Muscle of leg (tissue), 11 donors: Measurements from ENCODE around the gene PDK4. TPM values are rescaled to one million over a fixed set of nuclear protein-coding genes. Genes with fewer than 3 reads are reported as not detected.

Experiments
- DNase-seq: peaks from one replicate; pipeline ENCODE4 v3.0.0; 2013
- H3K27ac ChIP-seq: one replicate; pipeline ENCODE4 v1.5.1; 2013; ENCODE audit warnings: mild to moderate bottlenecking, low read length, control low read depth
- H3K27me3 ChIP-seq: one replicate; pipeline ENCODE4 v1.6.1; 2013; ENCODE audit warnings: low read length; ENCODE audit not compliant: control insufficient read depth, insufficient read depth
- H3K36me3 ChIP-seq: one replicate; pipeline ENCODE4 v1.6.1; 2013; ENCODE audit warnings: low read length; ENCODE audit not compliant: control insufficient read depth, insufficient read depth
- H3K4me1 ChIP-seq: one replicate; pipeline ENCODE4 v1.6.1; 2013; ENCODE audit warnings: low read length; ENCODE audit not compliant: control insufficient read depth, insufficient read depth
- H3K4me3 ChIP-seq: one replicate; pipeline ENCODE4 v1.5.1; 2013; ENCODE audit warnings: low read length, control low read depth
- H3K9me3 ChIP-seq: replicated peaks from 2 replicates; pipeline ENCODE4 v1.6.1; 2013; ENCODE audit warnings: low read depth, low read length; ENCODE audit not compliant: control insufficient read depth
- WGBS: methylation state at CpG from one replicate; pipeline ENCODE4 v1.1.5; 2013; ENCODE audit warnings: missing lambda C conversion rate; ENCODE audit not compliant: insufficient coverage; 5-methylcytosine and 5-hydroxymethylcytosine counted together
- polyA plus RNA-seq, 8 donors: library from polyadenylated mRNA; unstranded; fragments of 120-200 nt; gene quantifications; one replicate each; pipeline versions ENCODE4 v1.2.1 to v1.2.3, GENCODE V29; 2013; ENCODE audit warnings: inconsistent platforms in 1 of 8, low replicate concordance in 1 of 8; ENCODE audit not compliant: insufficient read length in 8 of 8, insufficient read depth in 1 of 8
- total RNA-seq: library from RNA; stranded (reverse); fragments of 120-200 nt; gene quantifications from one replicate; pipeline ENCODE4 v1.2.4, GENCODE V29; 2013

Gene PDK4
- total and polyA plus RNA-seq, 9 donors: 11.2 to 17.8 (median 13.9) TPM

- 24% methylated on average over 3 of the region's 6 CpGs for WGBS
- no peak overlapping the region for H3K4me3 ChIP-seq
- no peaks in the 10 kb centered on the region for H3K27me3 ChIP-seq
- no peaks in the 10 kb centered on the region for H3K36me3 ChIP-seq
- H3K4me1 ChIP-seq: peaks cover 19% of the 10 kb centered on the region
- peak; percentile 96 for DNase-seq
- peak overlapping the region; percentile 81 for H3K27ac ChIP-seq
- H3K9me3 ChIP-seq: no peaks in the 10 kb centered on the region
Observed at GRCh38 chr7:95549818-95550529, 46.3 kb downstream of the PDK4 start.

DNA sequence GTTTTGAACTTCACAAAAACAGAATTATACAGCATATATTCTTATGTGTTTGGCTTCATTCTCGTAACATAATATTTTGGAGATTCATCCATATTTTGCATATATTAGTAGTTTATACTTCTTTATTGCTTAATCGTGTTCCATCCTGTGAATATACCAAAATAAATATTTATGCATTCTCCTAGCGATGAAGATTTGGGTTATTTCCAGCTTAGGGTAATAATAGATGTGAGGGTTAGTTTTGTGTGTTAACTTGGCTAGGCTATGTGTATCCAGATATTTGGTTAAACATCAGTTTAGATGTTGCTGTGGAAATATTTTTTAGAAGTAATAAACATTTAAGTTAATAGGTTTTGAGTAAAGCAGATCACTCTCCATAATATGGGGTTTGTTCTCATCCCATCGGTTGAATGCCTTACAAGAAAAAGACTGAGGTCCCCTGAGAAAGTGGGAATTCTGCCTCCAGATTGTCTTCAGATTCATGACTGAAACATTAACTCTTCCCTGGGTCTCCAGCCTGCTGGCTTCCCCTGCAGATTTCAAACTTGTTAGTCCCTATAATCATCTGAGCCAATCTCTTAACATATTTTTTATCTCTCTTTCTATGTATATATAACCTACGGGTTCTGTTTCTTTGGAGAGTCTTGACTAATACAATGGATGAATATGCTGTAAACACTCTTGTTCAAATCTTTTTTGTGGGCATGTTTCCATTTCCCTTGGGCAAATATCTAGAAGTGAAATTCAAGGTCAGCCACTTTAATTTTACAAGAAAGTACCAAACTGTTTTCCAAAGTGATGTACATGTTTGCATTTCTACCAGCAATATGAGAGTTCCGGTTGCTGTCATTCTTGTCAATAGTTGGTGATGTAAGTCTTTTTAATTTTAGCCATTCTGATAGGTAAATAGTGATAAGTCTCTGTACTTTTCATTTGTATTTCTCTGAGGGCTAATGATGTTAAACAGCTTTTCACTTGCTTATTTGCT is 48.7 kb downstream of the PDK4 start:
- peak overlapping the region; percentile 43 for H3K27ac ChIP-seq
- peaks cover 19% of the 10 kb centered on the region for H3K4me1 ChIP-seq
- no peaks in the 10 kb centered on the region for H3K9me3 ChIP-seq
- 67% methylated on average over 1 of the region's 6 CpGs for WGBS
- DNase-seq: peak; percentile 89
- no peak overlapping the region for H3K4me3 ChIP-seq
- no peaks in the 10 kb centered on the region for H3K36me3 ChIP-seq
- H3K27me3 ChIP-seq: no peaks in the 10 kb centered on the region

- no peak for DNase-seq
- Histone ChIP-seq H3K27me3 (no peaks in the 10 kb centered on the region), H3K36me3 (no peaks in the 10 kb centered on the region), H3K4me3 (no peak overlapping the region), H3K4me1 (peaks cover 19% of the 10 kb centered on the region), H3K9me3 (no peaks in the 10 kb centered on the region), H3K27ac (peak overlapping the region; percentile 43)
- no CpG with 5 or more reads among the region's 4 CpGs for WGBS
Observed at GRCh38 chr7:95546647-95547046, 49.7 kb downstream of the PDK4 start.

DNA sequence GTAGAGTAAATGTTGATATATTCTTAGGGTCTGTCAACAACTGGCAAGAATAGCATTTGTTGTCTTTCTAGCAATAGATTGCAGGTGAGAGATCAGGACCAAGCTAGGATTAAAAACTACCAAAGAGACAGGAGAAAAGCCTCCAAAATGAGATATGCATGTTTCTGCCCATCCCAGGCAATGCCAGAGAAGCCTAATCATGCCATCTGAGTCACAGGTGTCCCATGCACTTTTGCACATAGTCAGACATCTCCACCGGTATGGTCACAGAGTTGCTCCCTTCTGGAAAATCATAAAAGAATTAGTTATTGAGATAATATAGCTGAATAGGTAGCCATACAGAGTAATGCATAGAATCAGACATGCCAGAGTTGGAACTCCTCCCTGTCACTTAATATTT is 50.6 kb downstream of the PDK4 start:
- Histone ChIP-seq H3K4me3 (no peak overlapping the region), H3K4me1 (peaks cover 16% of the 10 kb centered on the region), H3K9me3 (no peaks in the 10 kb centered on the region), H3K27ac (no peak overlapping the region), H3K27me3 (no peaks in the 10 kb centered on the region), H3K36me3 (no peaks in the 10 kb centered on the region)
- DNase-seq: no peak
- no CpG with 5 or more reads among the region's 1 CpG for WGBS

DNA sequence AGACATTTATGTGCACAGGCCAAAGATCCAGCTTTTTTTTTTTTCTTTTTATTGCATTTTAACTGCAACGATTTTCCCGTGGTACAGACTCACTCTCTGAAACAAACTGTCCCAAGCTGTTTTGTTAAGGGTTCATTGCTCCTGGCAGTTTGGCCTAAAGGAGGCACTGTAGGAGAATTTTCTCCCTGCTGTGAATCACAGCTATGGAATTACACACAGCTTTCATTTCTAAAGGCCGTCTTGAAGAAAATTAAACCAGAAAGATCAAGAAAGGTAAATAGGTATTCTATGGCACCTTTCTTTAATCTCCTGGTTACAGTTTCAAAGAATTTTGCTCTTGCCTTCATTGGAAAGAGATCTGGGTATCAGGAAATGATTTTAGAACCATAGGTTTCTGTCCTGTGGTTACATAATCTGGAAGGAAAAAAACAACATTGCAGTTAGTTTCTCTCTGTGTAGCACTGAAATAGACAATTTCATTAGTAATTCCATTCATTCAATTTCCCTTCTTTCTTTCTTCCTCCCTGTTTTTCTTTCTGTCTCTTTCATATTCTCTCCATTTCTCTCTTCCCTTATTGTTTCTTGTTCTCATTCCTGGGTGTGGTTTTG is 51.2 kb downstream of the PDK4 start:
- Histone ChIP-seq H3K9me3 (no peaks in the 10 kb centered on the region), H3K4me3 (no peak overlapping the region), H3K36me3 (no peaks in the 10 kb centered on the region)

GRCh38 chr7:95544171-95544570 is 52.1 kb downstream of the PDK4 start:
- DNase-seq: peak; percentile 48
- no CpG with 5 or more reads among the region's 1 CpG for WGBS
- no peak overlapping the region for H3K27ac ChIP-seq

More for the DNA sequence above, 51.2 kb downstream of the PDK4 start:
- Histone ChIP-seq H3K27me3 (no peaks in the 10 kb centered on the region), H3K27ac (peak overlapping the region; percentile 2), H3K4me1 (peaks cover 10% of the 10 kb centered on the region)
- DNase-seq: peak; percentile 84
- no CpG with 5 or more reads among the region's 3 CpGs for WGBS

DNA sequence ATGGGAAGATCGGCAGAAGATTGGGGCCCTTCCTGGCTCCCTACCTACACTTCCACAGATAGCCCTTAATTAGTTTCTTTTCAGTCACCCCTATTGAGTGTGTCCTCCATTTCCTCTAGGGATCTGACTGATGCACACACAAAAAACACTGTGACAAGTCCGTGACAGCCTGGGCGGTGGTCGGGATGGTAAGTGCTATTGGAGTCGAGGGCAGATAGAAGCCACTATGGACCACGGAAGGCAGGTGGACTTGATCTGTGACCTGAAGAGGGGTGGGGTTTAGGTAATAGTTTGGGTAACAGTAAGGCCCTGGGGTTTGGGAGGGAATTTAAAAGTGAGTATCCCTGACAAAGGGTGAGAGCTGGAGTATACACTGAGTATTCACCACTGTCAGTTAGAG is 53.0 kb downstream of the PDK4 start:
- Histone ChIP-seq H3K9me3 (no peaks in the 10 kb centered on the region), H3K27ac (no peak overlapping the region)

More at GRCh38 chr7:95544171-95544570, 52.1 kb downstream of the PDK4 start:
- no peaks in the 10 kb centered on the region for H3K36me3 ChIP-seq
- no peaks in the 10 kb centered on the region for H3K9me3 ChIP-seq
- peaks cover 2% of the 10 kb centered on the region for H3K4me1 ChIP-seq
- no peak overlapping the region for H3K4me3 ChIP-seq
- H3K27me3 ChIP-seq: no peaks in the 10 kb centered on the region

DNA sequence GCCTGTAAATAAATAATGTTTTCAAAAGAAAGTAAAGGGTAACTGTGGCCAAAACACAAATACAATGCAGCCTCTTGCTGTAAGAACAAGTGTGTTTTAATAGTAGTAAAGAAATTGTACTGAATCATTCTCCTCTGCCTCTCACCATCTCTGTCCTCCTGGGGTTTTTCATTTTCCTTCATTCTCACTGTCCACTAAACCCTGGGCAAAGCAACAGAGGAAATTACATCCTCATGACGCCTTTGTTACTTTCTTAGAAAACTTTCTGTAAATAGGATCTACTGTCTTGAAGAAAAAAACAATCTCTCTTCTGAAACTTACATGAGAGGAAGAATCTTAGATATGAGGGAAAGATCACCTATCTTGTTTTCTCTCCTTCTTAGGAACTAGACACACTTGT is 56.0 kb downstream of the PDK4 start:
- WGBS: no CpG with 5 or more reads among the region's 1 CpG
- H3K4me1 ChIP-seq: no peaks in the 10 kb centered on the region

More for the DNA sequence above, 53.0 kb downstream of the PDK4 start:
- DNase-seq: no peak
- Histone ChIP-seq H3K27me3 (no peaks in the 10 kb centered on the region), H3K4me1 (peaks cover 2% of the 10 kb centered on the region), H3K36me3 (no peaks in the 10 kb centered on the region), H3K4me3 (no peak overlapping the region)
- 94% methylated on average over 6 of the region's 6 CpGs for WGBS

DNA sequence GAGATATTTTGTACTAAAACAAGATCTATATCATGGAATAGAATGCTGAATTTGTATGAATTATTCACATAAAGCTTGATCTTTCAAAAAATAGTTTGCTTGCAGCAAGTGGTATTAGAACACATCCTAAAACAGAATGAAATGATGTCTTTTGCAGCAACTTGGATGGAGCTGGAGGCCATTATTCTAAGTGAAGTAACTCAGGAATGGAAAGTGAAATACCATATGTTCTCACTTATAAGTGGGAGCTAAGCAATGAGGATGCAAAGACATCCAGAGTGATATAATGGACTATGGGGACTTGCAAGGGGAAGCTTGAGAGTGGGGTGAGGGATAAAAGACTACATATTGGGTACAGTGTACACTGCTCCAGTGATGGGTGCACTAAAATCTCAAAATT is 56.9 kb downstream of the PDK4 start:
- no peaks in the 10 kb centered on the region for H3K27me3 ChIP-seq
- no peaks in the 10 kb centered on the region for H3K9me3 ChIP-seq
- peak; percentile 82 for DNase-seq
- H3K4me3 ChIP-seq: no peak overlapping the region
- no peaks in the 10 kb centered on the region for H3K36me3 ChIP-seq
- no peak overlapping the region for H3K27ac ChIP-seq
- H3K4me1 ChIP-seq: no peaks in the 10 kb centered on the region

More for the DNA sequence above, 56.0 kb downstream of the PDK4 start:
- Histone ChIP-seq H3K4me3 (no peak overlapping the region), H3K9me3 (no peaks in the 10 kb centered on the region), H3K36me3 (no peaks in the 10 kb centered on the region), H3K27me3 (no peaks in the 10 kb centered on the region), H3K27ac (no peak overlapping the region)
- DNase-seq: peak; percentile 80

GRCh38 chr7:95537468-95537867 is 58.8 kb downstream of the PDK4 start:
- H3K27me3 ChIP-seq: no peaks in the 10 kb centered on the region
- WGBS: no CpG with 5 or more reads among the region's 2 CpGs
- no peaks in the 10 kb centered on the region for H3K36me3 ChIP-seq
- H3K9me3 ChIP-seq: no peaks in the 10 kb centered on the region
- no peaks in the 10 kb centered on the region for H3K4me1 ChIP-seq
- DNase-seq: no peak
- H3K27ac ChIP-seq: no peak overlapping the region
- no peak overlapping the region for H3K4me3 ChIP-seq
